Body of pancreas (tissue), 4 donors: ENCODE results near the gene JADE1.

Experiments
- CTCF ChIP-seq, 7 experiments: fragments of 450-650 bp in 4 of 7; fragments of 200-600 bp in 3 of 7; sonication (generic) in 3 of 7; IDR thresholded peaks; one replicate each; pipeline ENCODE4 v1.5.1; 2016 to 2019; ENCODE audit warnings: antibody characterized with exemption in 7 of 7
- POLR2A ChIP-seq, 3 donors: fragments of 450-650 bp; IDR thresholded peaks; one replicate each; pipeline ENCODE4 v1.6.1; 2016; ENCODE audit warnings: antibody characterized with exemption in 3 of 3, mild to moderate bottlenecking in 2 of 3

- TF ChIP-seq CTCF (IDR thresholded peaks at IDR 0.05) (no peak), POLR2A (IDR thresholded peaks at IDR 0.05) (no peak)
These were observed 31.9 kb downstream of the JADE1 start for GRCh38 chr4:128841402-128841801.
